ENCODE measurements around the gene HLF. TPM values are rescaled to one million over a fixed set of nuclear protein-coding genes. Genes with fewer than 3 reads are reported as not detected.

The HLF gene
- total and polyA plus RNA-seq, 10 of the 15 experiments (the other 5 are each of a cell fraction or from before 2014, with no cell fraction given), result 0.01 to 0.33 (median 0.20) TPM; not detected in 3

Other genes starting within 250 kb of the HLF start
- 22.6 and 28.8 TPM in 2 replicates for gene MMD, start 156.9 kb downstream of the HLF start, total RNA-seq (2014; rRNA removed)
- 18.6 and 20.6 TPM in 2 replicates for gene MMD, start 156.9 kb downstream of the HLF start, total RNA-seq (2014; rRNA removed; fragmentation: Illumina TruSeq; extraction: Trizol)
- 24.2 and 25.2 TPM in 2 replicates for gene MMD, start 156.9 kb downstream of the HLF start, total RNA-seq (2021)
- gene MMD, start 156.9 kb downstream of the HLF start, polyA plus RNA-seq (2011; rRNA removed), result 46.7 and 53.5 TPM in 2 replicates
- gene MMD, start 156.9 kb downstream of the HLF start, polyA plus RNA-seq (2014; fragmentation: Illumina TruSeq; extraction: Trizol), result 22.1 and 29.2 TPM in 2 replicates
- 10 to 100 TPM in 1 of 2 experiments, 1 to 10 TPM in 1; 8.0 to 12.1 TPM for gene MMD, start 156.9 kb downstream of the HLF start, polyA plus RNA-seq (2014; fragmentation: Nextera tagmentation; extraction: Ambion mirVana)
- gene MMD, start 156.9 kb downstream of the HLF start, polyA plus RNA-seq (2014; rRNA removed), result 20.3 and 22.8 TPM in 2 replicates
- 10 to 100 TPM; 23.0 to 24.0 TPM for gene MMD, start 156.9 kb downstream of the HLF start, polyA plus RNA-seq (2016; fragmentation: Nextera tagmentation; extraction: Ambion mirVana)
- gene SMIM36, start 246.5 kb downstream of the HLF start, total RNA-seq (2014; rRNA removed), result not detected in 2 replicates
- gene SMIM36, start 246.5 kb downstream of the HLF start, total RNA-seq (2014; rRNA removed; fragmentation: Illumina TruSeq; extraction: Trizol), result not detected in 2 replicates
- gene SMIM36, start 246.5 kb downstream of the HLF start, total RNA-seq (2021), result not detected in 2 replicates
- gene SMIM36, start 246.5 kb downstream of the HLF start, polyA plus RNA-seq (2011; rRNA removed), result not detected in 2 replicates
- not detected in 2 replicates for gene SMIM36, start 246.5 kb downstream of the HLF start, polyA plus RNA-seq (2014; fragmentation: Illumina TruSeq; extraction: Trizol)
- gene SMIM36, start 246.5 kb downstream of the HLF start, polyA plus RNA-seq (2014; fragmentation: Nextera tagmentation; extraction: Ambion mirVana), result not detected
- gene SMIM36, start 246.5 kb downstream of the HLF start, polyA plus RNA-seq (2014; rRNA removed), result not detected in 2 replicates
- gene SMIM36, start 246.5 kb downstream of the HLF start, polyA plus RNA-seq (2016; fragmentation: Nextera tagmentation; extraction: Ambion mirVana), result not detected

Data from GM12878 (cell line).